Bronchial epithelial cell (primary cell): ENCODE results near the gene LCTL. TPM values are rescaled to one million over a fixed set of nuclear protein-coding genes. Genes with fewer than 3 reads are reported as not detected.

Source experiments
- DNase-seq: peaks from one replicate; pipeline ENCODE4 v3.0.0-alpha.2; 2010; ENCODE audit warnings: low read depth
- FAIRE-seq: peaks from 2 replicates; lab custom pipeline; 2011; peaks lifted over from hg19 to GRCh38; lab: Jason Lieb, UNC
- H3K27me3 ChIP-seq: 2 replicates; pipeline ENCODE4 v1.5.1; 2011; ENCODE audit warnings: low read length; ENCODE audit not compliant: control insufficient read depth, insufficient read depth
- H3K36me3 ChIP-seq: 2 replicates; pipeline ENCODE4 v1.5.1; 2011; ENCODE audit warnings: low read length; ENCODE audit not compliant: control insufficient read depth, insufficient read depth
- H3K4me3 ChIP-seq: 2 replicates; pipeline ENCODE4 v1.5.1; 2011; ENCODE audit warnings: mild to moderate bottlenecking, low read depth, low read length, control low read depth
- CTCF ChIP-seq: IDR thresholded peaks from 2 replicates; pipeline ENCODE4 v1.5.1; 2011; ENCODE audit warnings: mild to moderate bottlenecking, moderate library complexity, low read length, control low read depth, inconsistent platforms; ENCODE audit not compliant: insufficient read depth, severe bottlenecking
- total RNA-seq: library from RNA; depleted of rRNA; stranded (reverse); fragments of >200 nt; gene quantifications from 2 replicates; pipeline ENCODE4 v1.2.1, GENCODE V29; 2014

Gene LCTL
- total RNA-seq, 1 donor from 2014 or later: 0.26 TPM

GRCh38 chr15:66609876-66610275 lies 44.1 kb upstream of the LCTL start:
- H3K27me3 ChIP-seq: no peaks in the 10 kb centered on the region
- FAIRE-seq (no peak), DNase-seq (no peak)
- H3K4me3 ChIP-seq: no peak overlapping the region
- TF ChIP-seq CTCF: no peak
- H3K36me3 ChIP-seq: no peaks in the 10 kb centered on the region

GRCh38 chr15:66608881-66609280 lies 43.1 kb upstream of the LCTL start:
- Histone ChIP-seq H3K27me3 (no peaks in the 10 kb centered on the region), H3K36me3 (no peaks in the 10 kb centered on the region), H3K4me3 (no peak overlapping the region)
- no peak for FAIRE-seq
- DNase-seq: no peak
- no peak for TF ChIP-seq CTCF

GRCh38 chr15:66608159-66608558 lies 42.4 kb upstream of the LCTL start:
- FAIRE-seq: no peak
- TF ChIP-seq CTCF: no peak

GRCh38 chr15:66603301-66604179 lies 37.7 kb upstream of the LCTL start:
- Histone ChIP-seq H3K4me3 (no peak overlapping the region), H3K27me3 (no peaks in the 10 kb centered on the region), H3K36me3 (no peaks in the 10 kb centered on the region)
- DNase-seq (peak; percentile 27), FAIRE-seq (no peak)
- peak; percentile 89 for TF ChIP-seq CTCF

More at GRCh38 chr15:66608159-66608558, 42.4 kb upstream of the LCTL start:
- no peak for DNase-seq
- Histone ChIP-seq H3K27me3 (no peaks in the 10 kb centered on the region), H3K4me3 (no peak overlapping the region), H3K36me3 (no peaks in the 10 kb centered on the region)

GRCh38 chr15:66601521-66601920 lies 35.7 kb upstream of the LCTL start:
- FAIRE-seq (no peak), DNase-seq (no peak)
- H3K27me3 ChIP-seq: no peaks in the 10 kb centered on the region
- H3K4me3 ChIP-seq: no peak overlapping the region
- no peaks in the 10 kb centered on the region for H3K36me3 ChIP-seq
- TF ChIP-seq CTCF: no peak
